ENCODE data around the gene NKAIN1.
A peak's percentile ranks its signal among the peaks of the same experiment; 100 is the strongest.
"Not testable (repeated sequence)": the region's sequence is repeated elsewhere in the genome, so short reads cannot be mapped to it uniquely, and the experiment has no call there.

Gene NKAIN1

DNA sequence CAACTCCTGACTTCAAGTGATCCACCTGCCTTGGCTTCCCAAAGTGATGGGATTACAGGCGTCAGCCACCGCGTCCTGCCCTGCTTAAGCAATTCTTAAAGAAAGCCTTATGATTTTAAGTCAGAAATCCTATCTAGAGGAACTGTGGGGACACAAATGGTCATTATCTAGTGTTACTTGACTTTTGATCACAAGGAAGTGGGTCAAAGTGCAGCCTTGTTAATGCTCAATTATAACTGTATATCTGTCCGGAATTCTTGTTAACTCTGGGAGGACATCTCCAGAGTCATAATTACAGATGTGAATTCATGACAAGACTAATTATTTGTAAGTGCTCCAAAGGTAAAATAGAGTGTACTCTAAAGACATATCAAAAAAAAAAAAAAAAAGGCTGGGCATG is 97.3 kb downstream of the NKAIN1 start:
- DNase-seq (ENCODE audit: low read depth) = no peak
- H3K4me3 ChIP-seq (ENCODE audit: control insufficient read depth, low read depth, low read length) = no peak overlapping the region
- TF ChIP-seq CTCF (conservative IDR thresholded peaks at IDR 0.05; ENCODE audit: control insufficient read depth, insufficient read depth, low read depth, low read length) = no peak

- TF ChIP-seq CTCF (conservative IDR thresholded peaks at IDR 0.05; ENCODE audit: control insufficient read depth, insufficient read depth, low read depth, low read length) = no peak
- H3K4me3 ChIP-seq (ENCODE audit: control insufficient read depth, low read depth, low read length) = no peak overlapping the region
These were observed 99.4 kb downstream of the NKAIN1 start for GRCh38 chr1:31140299-31140698.

DNA sequence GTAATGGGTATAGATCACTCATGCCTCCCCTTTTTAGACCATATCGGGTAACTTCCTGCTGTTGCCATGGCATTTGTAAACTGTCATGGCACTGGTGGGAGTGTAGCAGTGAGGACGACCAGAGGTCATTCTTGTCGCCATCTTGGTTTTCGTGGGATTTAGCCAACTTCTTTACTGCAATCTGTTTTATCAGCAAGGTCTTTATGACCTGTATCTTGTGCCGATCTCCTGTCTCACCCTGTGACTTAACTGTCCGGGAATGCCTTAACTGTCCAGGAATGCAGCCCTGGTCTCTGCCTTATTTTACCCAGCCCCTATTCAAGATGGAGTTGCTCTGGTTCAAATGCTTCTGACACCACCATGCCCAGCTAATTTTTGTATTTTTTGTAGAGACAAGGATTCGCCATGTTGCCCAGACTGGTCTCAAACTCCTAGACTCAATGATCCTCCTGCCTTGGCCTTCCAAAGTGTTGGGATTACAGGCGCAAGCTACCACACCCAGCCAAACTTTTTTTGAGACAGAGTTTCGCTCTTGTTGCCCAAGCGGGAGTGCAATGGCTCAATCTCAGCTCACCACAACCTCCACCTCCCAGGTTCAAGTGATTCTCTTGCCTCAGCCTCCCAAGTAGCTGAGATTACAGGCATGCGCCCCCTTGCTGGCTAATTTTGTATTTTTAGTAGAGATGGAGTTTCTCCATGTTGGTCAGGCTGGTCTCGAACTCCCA is 100.7 kb downstream of the NKAIN1 start:
- not testable (repeated sequence) for H3K4me3 ChIP-seq (ENCODE audit: control insufficient read depth, low read depth, low read length); DNase-seq (ENCODE audit: low read depth)

More at GRCh38 chr1:31140299-31140698, 99.4 kb downstream of the NKAIN1 start:
- DNase-seq (ENCODE audit: low read depth) = no peak

DNA sequence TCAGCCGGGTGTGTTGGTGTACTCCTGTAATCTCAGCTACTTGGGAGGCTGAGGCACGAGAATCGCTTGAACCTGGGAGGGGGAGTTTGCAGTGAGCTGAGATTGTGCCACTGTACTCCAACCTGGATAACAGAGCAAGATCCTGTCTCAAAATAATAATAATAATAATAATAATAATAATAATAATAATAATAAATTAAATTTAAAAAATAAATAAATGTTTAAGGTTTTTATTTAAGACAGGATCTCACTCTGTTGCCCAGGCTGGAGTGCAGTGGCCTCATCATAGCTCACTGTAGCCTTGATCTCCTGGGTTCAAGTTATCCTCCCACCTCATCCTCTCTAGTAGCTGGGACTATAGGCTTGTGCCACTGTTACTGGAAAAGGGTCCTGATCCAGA is 101.8 kb downstream of the NKAIN1 start:
- H3K4me3 ChIP-seq (ENCODE audit: control insufficient read depth, low read depth, low read length); DNase-seq (ENCODE audit: low read depth): not testable (repeated sequence)

- DNase-seq (ENCODE audit: low read depth) = peak; percentile 11
- TF ChIP-seq CTCF (conservative IDR thresholded peaks at IDR 0.05; ENCODE audit: control insufficient read depth, insufficient read depth, low read depth, low read length) = no peak
- H3K4me3 ChIP-seq (ENCODE audit: control insufficient read depth, low read depth, low read length) = no peak overlapping the region
These were observed 103.6 kb downstream of the NKAIN1 start for GRCh38 chr1:31135973-31136600.

DNA sequence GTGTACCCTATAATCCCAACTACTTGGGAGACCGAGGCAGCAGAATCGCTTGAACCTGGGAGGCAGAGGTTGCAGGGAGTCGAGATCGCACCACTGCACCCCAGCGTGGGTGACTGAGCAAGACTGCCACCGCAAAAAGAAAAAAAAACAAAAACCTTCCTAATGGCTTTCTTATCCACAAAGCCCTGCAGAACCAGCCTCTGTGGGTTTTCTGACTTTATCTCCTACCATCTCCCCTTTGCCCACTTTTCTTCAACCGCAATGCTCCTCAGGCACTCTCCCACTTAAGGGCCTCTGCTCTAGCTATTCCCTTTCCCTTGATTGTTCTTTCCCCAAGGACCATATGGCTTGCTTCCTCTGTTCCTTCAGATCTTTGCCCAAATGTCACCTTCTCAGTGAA is 106.3 kb downstream of the NKAIN1 start:
- DNase-seq (ENCODE audit: low read depth) = no peak
- H3K4me3 ChIP-seq (ENCODE audit: control insufficient read depth, low read depth, low read length) = no peak overlapping the region
- no peak for TF ChIP-seq CTCF (conservative IDR thresholded peaks at IDR 0.05; ENCODE audit: control insufficient read depth, insufficient read depth, low read depth, low read length)
